GM11168 (cell line): ENCODE data around the gene NPAT.
"Not testable (repeated sequence)": the region's sequence is repeated elsewhere in the genome, so short reads cannot be mapped to it uniquely, and the experiment has no call there.

Source experiments
- in situ Hi-C: fragments of 300-500 bp; cut with MboI; formaldehyde crosslinking; loops from one replicate; pipeline ENCODE4 v1.12.0; 2022; ENCODE audit warnings: low sequenced_read_pairs; ENCODE audit not compliant: unreplicated experiment

The NPAT gene

GRCh38 chr11:108162878-108163277 lies 59.6 kb downstream of the NPAT start:
- in situ Hi-C loops = not testable (repeated sequence)

DNA sequence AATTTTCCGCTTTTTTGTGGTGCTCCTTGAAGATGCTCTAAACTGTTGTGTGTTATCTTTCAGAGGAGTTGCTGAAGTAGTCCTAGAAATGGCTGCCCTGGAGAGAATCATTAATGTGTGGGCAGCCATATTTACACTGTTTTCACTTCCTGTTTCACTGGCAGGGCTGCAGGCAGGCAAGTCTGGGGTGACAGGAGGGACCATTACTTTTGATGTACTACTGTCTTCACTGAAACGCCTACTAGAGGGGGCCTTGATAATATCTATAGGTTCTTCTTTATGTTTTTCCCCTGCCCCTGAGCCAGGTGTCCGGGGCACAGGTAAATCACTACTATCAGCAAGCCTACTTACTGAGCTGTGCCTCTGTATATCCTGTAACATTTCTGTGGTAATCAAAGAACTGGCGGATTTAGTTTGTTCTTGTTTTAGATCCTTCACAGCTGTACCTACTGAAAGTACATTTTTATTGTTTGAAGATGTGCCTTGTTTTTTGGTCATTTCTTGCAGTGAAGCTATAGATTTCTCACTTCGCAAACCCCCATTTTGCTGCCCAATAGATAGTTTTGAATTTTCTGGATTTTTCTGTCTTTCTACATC lies 61.4 kb downstream of the NPAT start:
- in situ Hi-C loops = no loop called here

- in situ Hi-C loops = no loop called here
Measured at GRCh38 chr11:108154591-108154990, 67.8 kb downstream of the NPAT start.

DNA sequence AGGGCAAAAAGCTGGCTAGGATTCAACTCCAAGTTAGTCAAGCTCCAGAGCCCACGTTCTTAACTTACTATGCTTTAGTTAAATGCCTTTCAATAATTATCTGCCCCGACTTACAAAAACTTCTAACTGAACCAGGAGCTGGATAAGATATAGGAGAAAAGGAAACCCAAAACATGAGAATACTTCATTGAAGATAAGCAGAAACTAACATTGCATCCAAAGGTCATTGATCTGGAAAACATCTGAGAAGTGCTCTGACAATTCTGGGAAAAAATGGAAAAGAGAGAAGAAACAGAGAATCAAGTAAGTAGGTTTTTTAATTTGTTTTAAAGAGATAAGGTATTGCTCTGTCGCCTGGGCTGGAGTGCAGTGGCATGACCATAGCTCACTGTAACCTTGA lies 73.9 kb downstream of the NPAT start:
- in situ Hi-C loops = no loop called here

DNA sequence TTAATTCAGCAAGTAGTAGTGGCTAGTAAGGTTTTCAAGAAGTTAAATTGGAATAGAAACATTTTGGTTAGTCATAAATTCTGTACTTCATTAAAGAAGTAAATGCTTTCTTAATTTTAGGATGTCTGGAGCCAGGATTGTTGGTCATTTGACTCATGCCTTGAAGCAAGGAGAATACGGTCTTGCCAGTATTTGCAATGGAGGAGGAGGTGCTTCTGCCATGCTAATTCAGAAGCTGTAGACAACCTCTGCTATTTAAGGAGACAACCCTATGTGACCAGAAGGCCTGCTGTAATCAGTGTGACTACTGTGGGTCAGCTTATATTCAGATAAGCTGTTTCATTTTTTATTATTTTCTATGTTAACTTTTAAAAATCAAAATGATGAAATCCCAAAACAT lies 75.3 kb downstream of the NPAT start:
- in situ Hi-C loops = no loop called here

- in situ Hi-C loops = no loop called here
Measured at GRCh38 chr11:108144615-108145014, 77.8 kb downstream of the NPAT start.

- in situ Hi-C loops = no loop called here
Measured at GRCh38 chr11:108142304-108142703, 80.1 kb downstream of the NPAT start.

- in situ Hi-C loops = no loop called here
Measured at GRCh38 chr11:108137212-108137611, 85.2 kb downstream of the NPAT start.

DNA sequence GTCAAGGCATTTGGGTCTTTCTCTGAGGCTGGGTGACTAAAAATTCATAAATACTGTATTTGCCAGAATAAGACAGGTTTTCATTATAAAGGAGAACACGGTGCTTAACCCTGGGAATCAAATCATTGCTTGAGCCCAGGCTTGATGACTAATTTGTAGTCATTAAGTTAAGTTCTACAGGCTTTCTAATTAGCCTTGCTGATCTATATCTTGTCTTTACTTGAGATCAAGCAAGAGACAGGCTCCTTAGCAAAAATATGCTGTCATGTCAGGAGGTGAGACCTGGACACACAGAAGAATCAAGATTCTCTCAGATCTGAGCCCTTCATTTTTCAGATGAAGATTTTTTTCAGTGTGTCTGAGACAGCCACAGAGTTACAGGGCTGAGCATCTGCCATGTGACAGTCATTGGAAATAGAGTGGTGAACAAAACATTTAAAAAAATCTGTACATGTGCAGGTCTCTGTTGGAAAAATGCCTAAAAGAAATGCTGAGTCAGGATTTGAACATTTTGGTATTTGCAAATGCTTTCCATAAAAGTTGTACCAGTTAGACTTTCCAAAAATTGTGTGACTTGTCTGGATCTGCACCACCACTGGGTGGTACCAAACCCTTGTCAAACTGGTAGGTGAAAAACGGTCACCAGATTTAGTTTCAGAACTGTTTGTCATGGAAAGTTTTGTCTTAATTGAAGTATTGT lies 86.4 kb downstream of the NPAT start:
- in situ Hi-C loops = no loop called here

GRCh38 chr11:108132993-108133538 lies 89.4 kb downstream of the NPAT start:
- in situ Hi-C loops = not testable (repeated sequence)

GRCh38 chr11:108131993-108132392 lies 90.4 kb downstream of the NPAT start:
- in situ Hi-C loops = no loop called here

- in situ Hi-C loops = no loop called here
Measured at GRCh38 chr11:108128772-108129171, 93.7 kb downstream of the NPAT start.

GRCh38 chr11:108125096-108125495 lies 97.3 kb downstream of the NPAT start:
- in situ Hi-C loops = no loop called here

GRCh38 chr11:108122166-108122628 lies 100.2 kb downstream of the NPAT start:
- in situ Hi-C loops = no loop called here

GRCh38 chr11:108121274-108122155 lies 100.9 kb downstream of the NPAT start, which contains the start of gene ACAT1:
Gene ACAT1, plus strand, starts transcription at chr11:108121567. Its CDS starts 40 bp downstream, at chr11:108121607.
- in situ Hi-C loops = no loop called here

DNA sequence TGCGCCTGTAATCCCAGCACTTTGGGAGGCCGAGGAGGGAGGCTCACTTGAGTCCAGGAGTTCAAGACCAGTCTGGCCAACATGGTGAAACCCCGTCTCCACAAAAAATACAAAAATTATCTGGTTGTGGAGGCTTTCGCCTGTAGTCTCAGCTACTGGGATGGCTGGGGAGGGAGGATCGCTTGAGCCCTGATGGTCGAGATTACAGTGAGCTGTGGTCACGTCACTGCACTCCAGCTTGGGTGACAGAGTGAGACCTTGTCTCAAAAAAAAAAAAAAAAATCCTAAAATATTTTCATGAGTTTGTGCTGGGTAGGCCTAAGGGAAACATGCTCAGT lies 101.5 kb downstream of the NPAT start:
- in situ Hi-C loops = not testable (repeated sequence)

DNA sequence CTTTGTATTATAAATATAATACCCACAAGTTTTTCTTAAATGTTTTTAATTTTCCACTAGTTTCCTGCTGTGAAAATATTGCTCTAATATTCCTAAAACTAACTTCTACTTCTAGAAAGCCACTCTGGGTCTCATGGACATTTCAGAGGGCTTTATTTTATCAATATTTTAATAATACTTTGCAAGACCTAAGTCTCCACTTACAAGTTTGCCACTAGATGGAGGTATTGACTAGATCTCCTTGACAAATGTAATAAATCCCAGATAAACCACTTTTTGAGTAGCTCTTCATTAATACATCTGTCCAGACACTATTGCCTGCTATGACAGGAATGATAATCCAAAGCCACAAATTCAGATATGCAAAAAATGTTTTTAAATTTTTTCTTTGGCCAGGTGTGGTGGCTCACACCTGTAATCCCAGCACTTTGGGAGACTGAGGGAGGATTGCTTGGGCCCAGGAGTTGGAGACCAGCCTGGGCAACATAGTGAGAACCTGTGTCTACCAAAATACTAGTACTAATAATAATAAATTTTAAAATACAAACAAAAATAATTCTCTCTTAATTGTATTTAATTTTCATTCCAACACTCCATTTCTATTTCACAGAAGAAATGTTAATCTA lies 104.6 kb downstream of the NPAT start:
- in situ Hi-C loops = no loop called here

DNA sequence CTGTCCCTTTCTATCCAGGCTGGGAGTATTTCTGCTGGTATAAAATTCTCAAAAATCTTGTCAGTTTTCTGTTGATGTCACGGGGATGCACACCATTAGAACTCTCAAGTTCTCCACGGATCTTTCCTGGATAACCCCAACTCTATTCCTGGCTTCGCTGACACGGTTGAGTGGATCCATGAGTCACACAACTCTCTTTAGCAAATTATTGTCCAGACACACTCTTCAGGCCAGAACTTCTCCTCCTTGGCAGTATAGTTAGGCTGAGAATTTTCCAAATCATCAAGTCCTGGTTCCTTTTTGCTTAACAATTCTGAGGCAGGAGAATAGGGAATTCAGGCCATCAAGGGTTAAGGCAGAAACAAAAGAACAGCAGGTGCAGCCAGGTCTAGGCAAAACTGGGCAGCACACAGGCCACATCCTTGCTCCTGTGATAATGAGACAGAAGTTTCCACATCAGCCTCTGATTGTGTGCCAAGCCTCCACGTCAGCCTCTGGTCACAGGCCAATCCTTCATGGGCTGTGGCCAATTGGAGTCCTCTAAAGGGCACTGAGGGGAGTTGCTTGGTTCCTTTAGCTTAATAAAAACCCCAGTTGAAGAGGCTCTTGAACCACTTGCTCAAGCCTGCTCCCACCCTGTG lies 106.8 kb downstream of the NPAT start:
- in situ Hi-C loops = no loop called here

- in situ Hi-C loops = no loop called here
Measured at GRCh38 chr11:108112057-108112456, 110.4 kb downstream of the NPAT start.

DNA sequence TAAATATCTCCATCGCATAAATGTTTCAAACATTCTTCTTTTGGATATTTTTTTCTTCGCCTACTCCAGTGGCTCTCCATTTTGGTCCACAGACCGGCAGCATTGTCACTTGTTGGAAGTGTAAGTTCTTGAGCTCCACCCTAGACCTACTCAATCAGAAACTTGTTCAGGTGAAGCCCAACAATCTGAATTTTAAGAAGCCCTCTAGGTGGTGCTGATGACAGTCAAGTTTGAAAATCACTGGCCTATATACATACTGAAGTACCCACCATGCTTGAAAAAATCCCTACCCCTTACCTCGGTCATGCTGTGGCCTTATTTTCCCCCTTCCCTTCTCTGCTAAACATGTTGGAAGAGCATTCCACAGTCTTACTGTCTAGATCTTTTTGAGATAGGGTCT lies 111.3 kb downstream of the NPAT start:
- in situ Hi-C loops = no loop called here
